Hepatocyte (in vitro differentiated cells): ENCODE data around the gene OSBPL3. TPM values are rescaled to one million over a fixed set of nuclear protein-coding genes. Genes with fewer than 3 reads are reported as not detected.

Source experiments
- DNase-seq: peaks from one replicate; pipeline ENCODE4 v3.0.0-alpha.2; 2016; ENCODE audit warnings: low spot score
- H2AFZ ChIP-seq: fragments of 200-600 bp; sonication (generic); 2 replicates; pipeline ENCODE4 v1.6.0; 2016; ENCODE audit warnings: antibody characterized with exemption, mild to moderate bottlenecking
- H3K27ac ChIP-seq: fragments of 200-600 bp; sonication (generic); 2 replicates; pipeline ENCODE4 v1.5.1; 2016; ENCODE audit warnings: mild to moderate bottlenecking
- H3K27me3 ChIP-seq: fragments of 200-600 bp; sonication (generic); 2 replicates; pipeline ENCODE4 v1.6.1; 2016
- H3K36me3 ChIP-seq: fragments of 200-600 bp; sonication (generic); replicated peaks from 2 replicates; pipeline ENCODE4 v1.5.1; 2016; ENCODE audit warnings: low read depth; ENCODE audit not compliant: insufficient read depth
- H3K4me1 ChIP-seq: fragments of 200-600 bp; sonication (generic); 2 replicates; pipeline ENCODE4 v1.5.1; 2016; ENCODE audit warnings: mild to moderate bottlenecking, moderate library complexity; ENCODE audit not compliant: insufficient read depth
- H3K4me2 ChIP-seq: fragments of 200-600 bp; sonication (generic); 2 replicates; pipeline ENCODE4 v1.6.0; 2016
- H3K4me3 ChIP-seq: fragments of 200-600 bp; sonication (generic); 2 replicates; pipeline ENCODE4 v1.5.1; 2016; ENCODE audit warnings: mild to moderate bottlenecking
- H3K79me2 ChIP-seq: fragments of 200-600 bp; sonication (generic); 2 replicates; pipeline ENCODE4 v1.6.0; 2017; ENCODE audit warnings: mild to moderate bottlenecking
- H3K9me2 ChIP-seq: fragments of 200-600 bp; sonication (generic); replicated peaks from 2 replicates; pipeline ENCODE4 v1.6.0; 2017; ENCODE audit warnings: mild to moderate bottlenecking; ENCODE audit not compliant: insufficient read depth
- H3K9me3 ChIP-seq: fragments of 200-600 bp; sonication (generic); 2 replicates; pipeline ENCODE4 v1.5.1; 2016; ENCODE audit warnings: low read depth, mild to moderate bottlenecking
- H4K20me1 ChIP-seq: fragments of 200-600 bp; sonication (generic); 2 replicates; pipeline ENCODE4 v1.6.0; 2016; ENCODE audit warnings: mild to moderate bottlenecking; ENCODE audit not compliant: insufficient read depth, poor library complexity, severe bottlenecking
- CTCF ChIP-seq: fragments of 200-600 bp; sonication (generic); IDR thresholded peaks from 2 replicates; pipeline ENCODE4 v1.5.1; 2016; ENCODE audit warnings: antibody characterized with exemption, mild to moderate bottlenecking; ENCODE audit not compliant: poor library complexity
- EZH2 ChIP-seq: fragments of 200-600 bp; sonication (generic); IDR thresholded peaks from 2 replicates; pipeline ENCODE4 v1.6.1; 2016; ENCODE audit warnings: antibody characterized with exemption, mild to moderate bottlenecking, borderline replicate concordance
- EZH2phosphoT487 ChIP-seq: fragments of 200-600 bp; sonication (generic); IDR thresholded peaks from one replicate; pipeline ENCODE4 v1.6.1; 2018; ENCODE audit warnings: antibody characterized with exemption, mild to moderate bottlenecking, low read depth, moderate library complexity; ENCODE audit not compliant: unreplicated experiment, severe bottlenecking
- WGBS: methylation state at CpG from one replicate; pipeline ENCODE4 v1.1.6; 2016; ENCODE audit warnings: low lambda C conversion rate; ENCODE audit errors: missing lambda C conversion rate; 5-methylcytosine and 5-hydroxymethylcytosine counted together
- polyA plus RNA-seq: library from polyadenylated mRNA; unstranded; fragments of >200 nt; fragmentation: Nextera tagmentation; extraction: Ambion mirVana; gene quantifications from 2 replicates; pipeline ENCODE4 v1.2.1, GENCODE V29; 2016
- total RNA-seq: library from RNA; depleted of rRNA; stranded (reverse); fragments of >200 nt; gene quantifications from 2 replicates; pipeline ENCODE4 v1.2.3, GENCODE V29; 2014

The OSBPL3 gene
- total and polyA plus RNA-seq, 2 experiments from 2014 or later, result 11.4 to 18.0 TPM

GRCh38 chr7:24979470-24979862 lies 512 bp downstream of the OSBPL3 start:
- Histone ChIP-seq H3K36me3 (no peaks in the 10 kb centered on the region), H3K27me3 (no peaks in the 10 kb centered on the region), H2AFZ (peak overlapping the region; percentile 62), H4K20me1 (no peaks in the 10 kb centered on the region), H3K9me2 (no peaks in the 10 kb centered on the region), H3K4me1 (peaks cover 7% of the 10 kb centered on the region), H3K4me3 (peak overlapping the region; percentile 65), H3K27ac (peak overlapping the region; percentile 94), H3K4me2 (peak overlapping the region; percentile 95), H3K79me2 (peaks cover 47% of the 10 kb centered on the region), H3K9me3 (no peaks in the 10 kb centered on the region)
- under 1% methylated on average over 42 of the region's 42 CpGs for WGBS
- TF ChIP-seq EZH2phosphoT487, result no peak
- peak; percentile 48 for TF ChIP-seq CTCF
- no peak for TF ChIP-seq EZH2
- DNase-seq, result peak; percentile 87

DNA sequence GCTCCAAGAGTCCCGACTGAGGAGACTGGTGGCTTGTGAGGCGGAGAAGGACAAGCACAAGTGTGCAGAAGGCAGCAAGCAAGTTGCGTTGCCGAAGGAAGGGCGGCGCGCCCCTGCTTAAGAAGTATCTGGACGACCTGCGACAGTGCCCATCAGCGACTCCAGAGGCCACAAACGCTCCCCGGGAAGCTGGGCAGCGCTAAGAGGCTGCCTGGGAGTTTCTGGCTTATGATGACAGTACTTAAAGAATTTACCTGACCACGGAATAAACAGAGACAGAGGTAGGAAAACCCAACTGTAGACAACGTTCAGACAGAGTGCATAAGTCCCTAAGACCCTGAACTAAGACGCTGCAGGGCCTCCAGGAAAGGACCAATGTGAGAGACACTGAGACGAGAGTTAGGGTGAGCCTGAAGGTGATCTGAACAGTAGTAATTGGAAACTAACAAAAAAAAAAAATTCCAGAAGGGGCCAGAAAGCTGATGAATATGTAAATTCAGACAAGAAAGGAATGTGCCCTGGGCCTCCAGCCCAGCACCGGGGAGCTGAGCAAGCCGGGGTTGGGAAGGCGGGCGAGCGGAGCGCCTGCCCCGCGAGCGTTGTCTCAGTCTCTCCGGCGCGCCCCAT lies 1.0 kb downstream of the OSBPL3 start:
- Histone ChIP-seq H3K4me1 (peaks cover 7% of the 10 kb centered on the region), H3K9me2 (no peaks in the 10 kb centered on the region), H3K36me3 (no peaks in the 10 kb centered on the region), H3K9me3 (no peaks in the 10 kb centered on the region), H2AFZ (peak overlapping the region; percentile 62), H3K27ac (peak overlapping the region; percentile 94), H3K4me2 (peak overlapping the region; percentile 95), H3K4me3 (peak overlapping the region; percentile 65), H4K20me1 (no peaks in the 10 kb centered on the region), H3K79me2 (peaks cover 52% of the 10 kb centered on the region), H3K27me3 (no peaks in the 10 kb centered on the region)
- TF ChIP-seq CTCF, result no peak
- TF ChIP-seq EZH2, result no peak
- no peak for TF ChIP-seq EZH2phosphoT487
- peak; percentile 51 for DNase-seq
- 10% methylated on average over 29 of the region's 29 CpGs for WGBS

GRCh38 chr7:24975644-24976260 lies 4.2 kb downstream of the OSBPL3 start:
- Histone ChIP-seq H4K20me1 (no peaks in the 10 kb centered on the region), H3K27ac (no peak overlapping the region), H3K4me1 (peaks cover 8% of the 10 kb centered on the region), H3K4me3 (no peak overlapping the region), H2AFZ (no peak overlapping the region), H3K4me2 (no peak overlapping the region), H3K79me2 (peaks cover 83% of the 10 kb centered on the region), H3K9me2 (no peaks in the 10 kb centered on the region), H3K27me3 (no peaks in the 10 kb centered on the region), H3K9me3 (no peaks in the 10 kb centered on the region), H3K36me3 (no peaks in the 10 kb centered on the region)
- DNase-seq, result no peak
- WGBS, result 84% methylated on average over 4 of the region's 4 CpGs
- TF ChIP-seq EZH2, result no peak
- no peak for TF ChIP-seq CTCF
- TF ChIP-seq EZH2phosphoT487, result no peak
